Vagina (tissue), 2 donors: ENCODE results near the gene CD300LD. TPM values are rescaled to one million over a fixed set of nuclear protein-coding genes. Genes with fewer than 3 reads are reported as not detected.
A peak's percentile ranks its signal among the peaks of the same experiment; 100 is the strongest.

Experiments
- DNase-seq, 2 donors: peaks; one replicate each; pipeline ENCODE4 v3.0.0-alpha.2; 2017; ENCODE audit errors: extremely low spot score in 2 of 2
- H3K27ac ChIP-seq: fragments of 200-600 bp; sonication (generic); one replicate; pipeline ENCODE4 v1.5.1; 2019
- H3K27me3 ChIP-seq: fragments of 200-600 bp; sonication (generic); one replicate; pipeline ENCODE4 v1.5.1; 2019
- H3K36me3 ChIP-seq, 2 donors: fragments of 200-600 bp; sonication (generic); one replicate each; pipeline ENCODE4 v1.5.1; 2017 to 2019
- H3K4me1 ChIP-seq: fragments of 200-600 bp; sonication (generic); one replicate; pipeline ENCODE4 v1.5.1; 2019
- H3K4me3 ChIP-seq, 2 donors: fragments of 200-600 bp; sonication (generic); 1 replicate in 1 of 2; 2 replicates in 1 of 2; pipeline ENCODE4 v1.5.1; 2016 to 2019
- H3K9me3 ChIP-seq: fragments of 200-600 bp; sonication (generic); one replicate; pipeline ENCODE4 v1.5.1; 2019
- POLR2A ChIP-seq, 2 donors: fragments of 450-650 bp; IDR thresholded peaks; one replicate each; pipeline ENCODE4 v1.6.1; 2017; ENCODE audit warnings: antibody characterized with exemption in 2 of 2, mild to moderate bottlenecking in 2 of 2, moderate library complexity in 2 of 2
- POLR2AphosphoS5 ChIP-seq, 2 donors: sonication (generic); formaldehyde crosslinking; IDR thresholded peaks; one replicate each; pipeline ENCODE4 v1.9.0; 2017; ENCODE audit warnings: antibody characterized with exemption in 2 of 2, mild to moderate bottlenecking in 2 of 2, low read depth in 1 of 2; ENCODE audit not compliant: insufficient read depth in 1 of 2
- intact Hi-C: fragments of 100-400 bp; cut with DNase I; formaldehyde crosslinking; loops from one replicate; pipeline ENCODE4 v1.15.1; 2023
- total RNA-seq: library from RNA; depleted of rRNA; stranded (reverse); fragments of >200 nt; gene quantifications from one replicate; pipeline ENCODE4 v1.2.3, GENCODE V29; 2016
- TF ChIP-seq, protein P1 (sequence below), 3 experiments: fragments of 450-650 bp in 2 of 3; fragments of 200-600 bp in 1 of 3; sonication (generic) in 1 of 3; IDR thresholded peaks; one replicate each; pipeline ENCODE4 v1.5.1; 2017 to 2019; ENCODE audit warnings: antibody characterized with exemption in 3 of 3, mild to moderate bottlenecking in 2 of 3, moderate library complexity in 2 of 3

Gene CD300LD
- total RNA-seq, 1 donor from 2014 or later = not detected

DNA sequence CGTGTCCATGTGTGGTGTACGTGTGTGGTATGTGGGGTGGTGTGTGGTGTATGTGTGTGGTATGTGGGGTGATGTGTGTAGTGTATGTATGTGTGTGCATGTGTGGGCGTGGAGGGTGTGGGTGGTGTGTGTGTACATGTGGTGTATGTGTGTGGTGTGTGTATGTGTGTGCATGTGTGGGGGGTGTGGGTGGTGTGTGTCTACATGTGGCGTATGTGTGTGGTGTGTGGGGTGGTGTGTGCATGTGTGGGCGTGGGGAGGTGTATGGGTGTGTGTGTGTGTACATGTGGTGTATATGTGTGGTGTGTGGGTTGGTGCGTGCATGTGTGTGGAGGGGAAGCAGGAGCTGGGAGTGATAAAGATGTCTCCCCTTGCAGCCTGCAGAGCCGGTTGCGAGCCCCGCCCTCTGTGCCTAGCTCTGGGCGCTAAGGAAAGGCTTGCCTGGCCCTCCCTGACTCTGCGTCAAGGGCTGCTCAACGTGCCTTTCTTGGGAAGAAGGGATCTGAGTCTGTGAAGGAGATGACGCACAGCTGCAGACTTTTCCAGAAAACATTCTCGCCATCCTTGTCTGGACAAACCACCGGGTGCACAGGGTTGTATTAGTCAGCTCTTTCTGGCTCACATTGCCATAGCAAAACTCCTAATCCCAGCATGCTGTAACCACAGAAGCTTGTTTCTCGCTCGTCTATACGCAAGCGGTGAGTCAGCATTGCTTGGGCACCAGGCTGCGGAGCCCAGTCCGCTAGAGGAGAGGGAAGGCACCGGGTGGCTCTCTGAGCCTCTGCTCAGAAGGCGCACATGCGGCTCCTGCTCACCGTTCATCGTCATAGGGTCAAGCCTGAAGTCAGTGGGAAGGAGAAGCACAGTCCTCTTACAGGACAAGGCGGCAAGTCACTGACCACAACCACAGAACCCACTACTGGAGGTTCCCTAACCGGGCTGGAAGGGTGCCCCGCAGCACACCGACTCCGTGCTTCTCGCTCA is 22.8 kb downstream of the CD300LD start:
- no peak for DNase-seq
- TF ChIP-seq, protein P1, sequence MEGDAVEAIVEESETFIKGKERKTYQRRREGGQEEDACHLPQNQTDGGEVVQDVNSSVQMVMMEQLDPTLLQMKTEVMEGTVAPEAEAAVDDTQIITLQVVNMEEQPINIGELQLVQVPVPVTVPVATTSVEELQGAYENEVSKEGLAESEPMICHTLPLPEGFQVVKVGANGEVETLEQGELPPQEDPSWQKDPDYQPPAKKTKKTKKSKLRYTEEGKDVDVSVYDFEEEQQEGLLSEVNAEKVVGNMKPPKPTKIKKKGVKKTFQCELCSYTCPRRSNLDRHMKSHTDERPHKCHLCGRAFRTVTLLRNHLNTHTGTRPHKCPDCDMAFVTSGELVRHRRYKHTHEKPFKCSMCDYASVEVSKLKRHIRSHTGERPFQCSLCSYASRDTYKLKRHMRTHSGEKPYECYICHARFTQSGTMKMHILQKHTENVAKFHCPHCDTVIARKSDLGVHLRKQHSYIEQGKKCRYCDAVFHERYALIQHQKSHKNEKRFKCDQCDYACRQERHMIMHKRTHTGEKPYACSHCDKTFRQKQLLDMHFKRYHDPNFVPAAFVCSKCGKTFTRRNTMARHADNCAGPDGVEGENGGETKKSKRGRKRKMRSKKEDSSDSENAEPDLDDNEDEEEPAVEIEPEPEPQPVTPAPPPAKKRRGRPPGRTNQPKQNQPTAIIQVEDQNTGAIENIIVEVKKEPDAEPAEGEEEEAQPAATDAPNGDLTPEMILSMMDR (IDR thresholded peaks at IDR 0.05) = no peak
- peak; percentile 77 to 78 for TF ChIP-seq POLR2AphosphoS5 (IDR thresholded peaks at IDR 0.05; ENCODE audit: insufficient read depth in 1 of 2, low read depth in 1 of 2)
- peak overlapping the region; percentile 52 for H3K27ac ChIP-seq
- H3K36me3 ChIP-seq = no peaks in the 10 kb centered on the region
- no peak overlapping the region for H3K4me3 ChIP-seq
- intact Hi-C loops = no loop called here
- peaks cover 9% of the 10 kb centered on the region for H3K4me1 ChIP-seq
- H3K9me3 ChIP-seq = no peaks in the 10 kb centered on the region
- H3K27me3 ChIP-seq = no peaks in the 10 kb centered on the region

DNA sequence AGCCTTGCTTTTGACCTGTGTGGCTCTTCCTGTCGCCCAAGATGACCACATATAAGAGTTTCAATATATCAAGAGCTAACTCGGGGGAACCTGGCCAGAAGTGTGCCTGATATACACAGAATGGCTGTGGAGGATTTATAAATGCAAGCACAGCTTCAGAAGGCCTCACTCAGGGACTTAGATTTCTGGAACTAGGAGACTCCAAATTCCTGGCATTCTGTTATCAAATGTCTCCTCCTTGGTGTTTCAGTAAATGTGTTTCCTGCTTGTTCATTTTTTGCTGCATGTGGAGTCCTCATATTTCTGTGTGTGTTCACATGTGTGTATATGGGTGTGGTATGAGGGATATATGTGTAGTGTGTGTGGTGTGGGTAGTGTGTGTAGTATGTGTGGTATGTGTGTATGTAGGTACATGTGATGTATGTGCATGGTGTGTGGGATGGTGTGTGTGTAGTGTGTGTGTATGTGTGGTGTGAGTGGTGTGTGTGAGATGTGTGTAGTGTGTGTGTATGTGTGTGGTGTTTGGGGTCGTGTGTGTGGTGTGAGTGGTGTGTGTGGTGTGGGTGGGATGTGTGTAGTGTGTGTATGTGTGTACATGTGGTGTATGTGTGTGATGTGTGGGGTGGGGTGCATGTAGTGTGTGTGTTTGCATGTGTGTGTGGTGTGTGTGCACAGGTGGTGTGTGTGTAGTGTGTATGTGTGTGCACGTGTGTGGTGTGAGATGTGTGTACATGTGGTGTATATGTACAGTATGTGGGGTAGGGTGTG is 23.8 kb downstream of the CD300LD start:
- Histone ChIP-seq H3K27me3 (no peaks in the 10 kb centered on the region), H3K4me1 (peaks cover 9% of the 10 kb centered on the region), H3K9me3 (no peaks in the 10 kb centered on the region), H3K36me3 (no peaks in the 10 kb centered on the region), H3K4me3 (no peak overlapping the region), H3K27ac (no peak overlapping the region)
- no peak for DNase-seq
- TF ChIP-seq, protein P1 (IDR thresholded peaks at IDR 0.05) = no peak
- TF ChIP-seq POLR2A (IDR thresholded peaks at IDR 0.05) (no peak), POLR2AphosphoS5 (IDR thresholded peaks at IDR 0.05; ENCODE audit: insufficient read depth in 1 of 2, low read depth in 1 of 2) (no peak)
- intact Hi-C loops = no loop called here

DNA sequence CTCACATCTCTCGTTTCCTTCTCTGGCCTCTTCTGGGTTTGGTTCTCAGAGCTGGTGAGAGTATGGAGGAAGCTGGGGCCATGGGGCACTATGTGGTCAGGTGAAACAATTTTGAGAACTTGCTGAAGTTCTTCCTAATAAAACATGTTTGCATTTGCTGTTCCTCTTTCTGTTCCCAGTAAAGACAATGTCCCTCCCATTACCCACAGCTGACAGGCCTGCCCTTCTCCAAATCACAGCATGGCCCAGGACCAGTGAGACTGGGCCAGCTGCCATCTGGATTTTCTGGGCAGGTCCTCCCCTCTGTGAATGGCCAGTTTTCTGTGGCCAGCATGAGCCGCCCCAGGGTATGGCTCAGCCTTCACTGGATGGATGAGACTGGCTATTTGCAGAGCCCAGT is 24.7 kb downstream of the CD300LD start, which contains the start of gene CD300H:
TSS of gene CD300H (minus strand) at position 113 of the 400 bp plus-strand sequence.
- no peaks in the 10 kb centered on the region for H3K27me3 ChIP-seq
- peaks cover 9% of the 10 kb centered on the region for H3K4me1 ChIP-seq
- H3K27ac ChIP-seq = no peak within 1 kb of the TSS
- intact Hi-C loops = no loop called here
- H3K9me3 ChIP-seq = no peaks in the 10 kb centered on the region
- no peak for DNase-seq
- no peaks in the 10 kb centered on the region for H3K36me3 ChIP-seq
- H3K4me3 ChIP-seq = no peak within 1 kb of the TSS
- no peak for TF ChIP-seq POLR2A (IDR thresholded peaks at IDR 0.05)
- TF ChIP-seq, protein P1 (IDR thresholded peaks at IDR 0.05) = no peak
- TF ChIP-seq POLR2AphosphoS5 (IDR thresholded peaks at IDR 0.05; ENCODE audit: insufficient read depth in 1 of 2, low read depth in 1 of 2) = no peak

DNA sequence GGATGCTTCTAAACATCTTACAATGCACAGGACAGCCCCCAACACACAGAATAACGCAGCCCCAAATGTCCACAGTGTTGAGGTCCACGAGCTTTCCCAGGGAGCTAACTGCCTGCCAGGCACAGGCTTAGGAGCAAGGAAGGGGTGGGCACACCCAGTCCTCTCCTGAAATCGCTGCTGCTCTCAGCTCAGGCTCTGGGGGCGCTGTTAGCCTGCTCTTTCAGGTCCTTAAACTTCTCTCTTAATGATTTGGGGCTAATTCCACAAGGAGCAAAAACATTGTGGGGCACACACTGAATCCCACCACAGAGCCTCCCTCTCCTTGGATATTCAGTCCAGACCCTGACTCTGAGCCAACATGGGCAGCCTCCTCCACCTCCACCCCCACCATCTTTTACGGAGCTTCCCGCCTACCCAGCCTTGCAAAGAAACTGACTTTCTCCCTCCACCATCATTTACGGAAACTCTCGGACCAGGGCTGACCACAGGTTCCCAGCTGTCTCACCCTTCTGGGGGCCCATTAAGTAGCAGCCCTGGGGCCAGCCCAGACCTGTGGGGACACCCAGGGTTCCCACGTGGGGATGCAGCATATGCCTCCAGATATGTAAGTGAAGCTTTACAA is 25.8 kb downstream of the CD300LD start:
- Histone ChIP-seq H3K36me3 (no peaks in the 10 kb centered on the region), H3K27me3 (no peaks in the 10 kb centered on the region), H3K4me3 (no peak overlapping the region), H3K27ac (no peak overlapping the region), H3K4me1 (peaks cover 9% of the 10 kb centered on the region), H3K9me3 (no peaks in the 10 kb centered on the region)
- intact Hi-C loops = no loop called here
- TF ChIP-seq POLR2AphosphoS5 (IDR thresholded peaks at IDR 0.05; ENCODE audit: insufficient read depth in 1 of 2, low read depth in 1 of 2) (no peak), POLR2A (IDR thresholded peaks at IDR 0.05) (no peak)
- TF ChIP-seq, protein P1 (IDR thresholded peaks at IDR 0.05) = peak in 2 of 3 experiments; percentile 17 to 33
- no peak for DNase-seq
